ENCODE measurements around the gene HACD3.

GRCh38 chr15:65533057-65533756, 2.9 kb downstream of the HACD3 start:
- TF ChIP-seq, protein P1, sequence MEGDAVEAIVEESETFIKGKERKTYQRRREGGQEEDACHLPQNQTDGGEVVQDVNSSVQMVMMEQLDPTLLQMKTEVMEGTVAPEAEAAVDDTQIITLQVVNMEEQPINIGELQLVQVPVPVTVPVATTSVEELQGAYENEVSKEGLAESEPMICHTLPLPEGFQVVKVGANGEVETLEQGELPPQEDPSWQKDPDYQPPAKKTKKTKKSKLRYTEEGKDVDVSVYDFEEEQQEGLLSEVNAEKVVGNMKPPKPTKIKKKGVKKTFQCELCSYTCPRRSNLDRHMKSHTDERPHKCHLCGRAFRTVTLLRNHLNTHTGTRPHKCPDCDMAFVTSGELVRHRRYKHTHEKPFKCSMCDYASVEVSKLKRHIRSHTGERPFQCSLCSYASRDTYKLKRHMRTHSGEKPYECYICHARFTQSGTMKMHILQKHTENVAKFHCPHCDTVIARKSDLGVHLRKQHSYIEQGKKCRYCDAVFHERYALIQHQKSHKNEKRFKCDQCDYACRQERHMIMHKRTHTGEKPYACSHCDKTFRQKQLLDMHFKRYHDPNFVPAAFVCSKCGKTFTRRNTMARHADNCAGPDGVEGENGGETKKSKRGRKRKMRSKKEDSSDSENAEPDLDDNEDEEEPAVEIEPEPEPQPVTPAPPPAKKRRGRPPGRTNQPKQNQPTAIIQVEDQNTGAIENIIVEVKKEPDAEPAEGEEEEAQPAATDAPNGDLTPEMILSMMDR (conservative IDR thresholded peaks at IDR 0.05 in 1 of 2, IDR thresholded peaks at IDR 0.05 in 1 of 2; ENCODE audit: low read depth in 1 of 2, low read length in 2 of 2) = no peak
- TF ChIP-seq EZH2 (IDR thresholded peaks at IDR 0.05; ENCODE audit: low read length, missing control alignments) = no peak
